ENCODE measurements around the gene HSPA4L.

Gene HSPA4L

DNA sequence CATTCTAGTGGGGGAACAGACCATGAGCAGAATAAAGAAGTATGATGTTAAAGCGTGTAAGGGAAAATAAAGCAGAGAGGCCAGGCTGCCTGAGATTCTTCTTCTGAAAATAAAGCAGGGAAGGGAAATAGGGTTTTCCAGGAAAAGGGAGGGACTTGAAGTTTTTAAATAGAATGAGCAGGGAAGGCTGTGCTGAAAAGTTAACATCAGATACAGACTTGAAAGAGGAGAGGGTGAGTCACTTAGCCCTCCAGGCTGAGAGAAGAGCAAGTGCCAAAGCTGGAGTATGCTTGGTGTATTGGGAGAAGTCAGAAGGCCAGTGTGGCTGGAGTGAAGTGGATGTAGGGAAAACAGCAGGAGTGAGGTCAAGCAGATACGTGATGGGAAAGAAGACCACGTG lies 88.6 kb downstream of the HSPA4L start:
- no peak for DNase-seq

DNA sequence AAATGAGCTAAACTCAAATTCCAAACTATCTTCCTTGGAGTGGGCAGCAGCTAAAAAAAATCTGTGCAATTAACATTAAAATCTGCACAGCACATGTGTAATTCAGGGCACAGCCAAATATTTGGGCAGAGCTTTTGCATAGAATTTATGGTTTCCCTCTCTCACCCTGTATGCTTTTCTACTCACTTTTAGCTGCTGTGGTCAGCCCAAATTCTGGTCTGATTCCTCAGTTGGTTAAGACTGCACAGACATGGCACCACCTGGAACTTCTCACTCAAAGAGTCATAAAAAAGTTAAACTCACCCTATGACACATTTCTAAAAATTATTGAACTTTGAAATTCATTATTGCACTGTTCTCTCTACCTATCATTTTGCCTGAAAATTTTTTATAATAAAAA lies 93.7 kb downstream of the HSPA4L start:
- DNase-seq: no peak

DNA sequence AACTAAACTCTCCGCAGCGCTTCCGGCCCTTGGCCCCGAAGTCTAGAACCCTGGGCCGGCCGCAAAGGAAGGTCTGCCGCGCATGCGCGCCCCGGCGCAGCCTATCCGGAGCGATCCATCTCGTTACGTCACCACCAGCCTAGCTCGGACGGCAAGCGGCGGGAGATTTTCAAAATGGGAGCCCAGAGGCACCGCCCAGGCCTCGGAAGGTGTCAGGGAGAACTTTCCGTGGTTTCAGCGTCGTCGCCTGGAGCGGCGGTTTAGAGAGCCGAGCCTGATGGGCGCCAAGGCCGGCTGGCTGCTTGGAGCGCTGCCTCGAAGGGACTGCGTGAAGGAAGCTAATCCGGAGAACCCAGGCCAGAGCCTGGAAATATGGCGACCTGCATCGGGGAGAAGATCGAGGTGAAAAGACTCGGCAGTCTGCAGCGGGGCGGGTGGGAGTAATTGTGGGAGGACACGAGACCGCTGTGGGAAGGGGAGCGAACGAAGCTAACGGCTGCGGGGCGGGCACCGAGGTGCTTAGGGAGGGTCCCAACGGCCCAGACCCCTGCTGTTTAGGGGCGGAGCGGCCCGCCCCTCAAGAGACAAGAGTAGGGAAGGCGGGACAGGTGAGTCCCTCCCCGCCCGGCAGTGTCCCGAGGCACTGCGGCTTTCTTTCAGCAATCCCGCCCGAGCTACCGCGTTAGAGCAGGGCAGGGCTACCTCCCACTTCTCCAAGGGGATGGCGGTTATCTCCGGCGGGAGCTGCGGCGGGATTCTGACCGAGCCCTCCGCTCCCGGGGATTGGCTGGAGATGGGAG lies 98.8 kb downstream of the HSPA4L start, which contains the start of gene PLK4:
PLK4 (plus strand) TSS at position 131 of the 800 bp plus-strand sequence; CDS start at position 373, 242 bp downstream.
- peak; percentile 77 to 88 (median 85) for DNase-seq

DNA sequence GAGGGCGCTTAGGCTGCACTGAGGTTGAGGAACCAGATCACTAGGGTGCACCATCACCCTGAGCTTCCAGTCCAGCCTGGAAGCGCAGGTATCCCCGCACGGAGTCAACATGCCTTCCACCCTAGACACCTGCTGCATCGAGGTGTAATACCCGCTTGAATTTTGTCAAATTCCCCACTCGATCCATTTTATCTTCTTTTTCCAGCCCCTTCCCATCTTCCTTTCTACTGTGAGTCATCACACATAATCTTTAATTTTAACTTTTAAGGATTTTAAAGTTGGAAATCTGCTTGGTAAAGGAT lies 99.4 kb downstream of the HSPA4L start:
- no peak for DNase-seq

- no peak for DNase-seq
These were observed 106.4 kb downstream of the HSPA4L start for GRCh38 chr4:127888559-127888958.

DNA sequence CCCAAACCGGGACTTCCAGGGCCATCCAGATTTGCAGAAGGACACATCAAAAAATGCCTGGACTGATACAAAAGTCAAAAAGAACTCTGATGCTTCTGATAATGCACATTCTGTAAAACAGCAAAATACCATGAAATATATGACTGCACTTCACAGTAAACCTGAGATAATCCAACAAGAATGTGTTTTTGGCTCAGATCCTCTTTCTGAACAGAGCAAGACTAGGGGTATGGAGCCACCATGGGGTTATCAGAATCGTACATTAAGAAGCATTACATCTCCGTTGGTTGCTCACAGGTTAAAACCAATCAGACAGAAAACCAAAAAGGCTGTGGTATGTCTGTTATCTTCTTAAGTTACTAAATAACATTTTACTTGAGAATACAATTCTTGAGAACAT lies 107.8 kb downstream of the HSPA4L start:
- DNase-seq: no peak
